Measurements from ENCODE around the gene ELMOD2. TPM values are rescaled to one million over a fixed set of nuclear protein-coding genes. Genes with fewer than 3 reads are reported as not detected.
A peak's percentile ranks its signal among the peaks of the same experiment; 100 is the strongest.

Gene ELMOD2
- polyA plus RNA-seq, 3 donors, result 41.0 to 47.3 (median 43.9) TPM

- peak in 3 of 11 donors; percentile 28 to 35 (median 29) for DNase-seq (ENCODE audit: extremely low read depth in 1 of 11, low read depth in 9 of 11, low spot score in 4 of 11)
Measured at GRCh38 chr4:140568507-140569306, 44.7 kb downstream of the ELMOD2 start, which contains the start of gene UCP1. Gene UCP1 (minus strand): TSS chr4:140568961. CDS start chr4:140568729, 232 bp downstream.

DNA sequence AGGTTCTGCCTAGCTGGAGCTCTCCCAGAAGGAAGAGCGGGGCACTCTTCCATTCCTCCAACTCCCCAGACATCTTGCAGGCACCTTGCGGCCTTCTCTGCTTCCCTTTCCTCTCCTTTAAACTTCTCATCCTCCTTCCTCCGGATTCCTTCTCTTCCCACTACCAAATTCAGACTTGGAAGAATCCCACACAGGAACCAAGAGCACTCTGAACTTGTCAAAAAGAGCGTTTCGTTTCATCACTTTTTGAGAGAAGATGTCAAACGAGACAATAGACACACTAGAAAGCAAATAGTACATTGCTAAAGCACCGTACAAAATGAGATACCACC is 45.3 kb downstream of the ELMOD2 start:
- no peak for DNase-seq (ENCODE audit: extremely low read depth in 1 of 11, low read depth in 9 of 11, low spot score in 4 of 11)

DNA sequence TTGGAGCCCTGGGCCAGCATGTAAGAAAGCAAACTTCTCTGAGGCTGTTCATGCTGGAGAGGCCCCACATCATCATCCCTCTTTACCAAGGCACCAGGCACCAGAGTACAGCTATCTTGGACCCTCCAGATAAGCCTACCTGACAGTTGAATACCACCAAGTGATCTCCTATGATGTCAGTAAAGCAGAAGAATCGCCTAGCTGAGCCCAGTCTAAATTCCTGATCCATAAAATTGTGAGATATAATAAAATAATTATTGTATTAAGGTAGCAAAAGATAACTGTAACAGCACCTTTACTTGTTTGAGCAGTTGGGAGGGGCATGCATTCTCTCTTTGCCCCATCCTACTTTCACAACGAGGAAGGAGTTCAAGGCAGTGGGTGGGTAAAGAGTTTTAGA is 47.7 kb downstream of the ELMOD2 start:
- DNase-seq (ENCODE audit: extremely low read depth in 1 of 11, low read depth in 9 of 11, low spot score in 4 of 11), result no peak

- DNase-seq (ENCODE audit: extremely low read depth in 1 of 11, low read depth in 9 of 11, low spot score in 4 of 11), result no peak
Measured at GRCh38 chr4:140575489-140575888, 51.5 kb downstream of the ELMOD2 start.

DNA sequence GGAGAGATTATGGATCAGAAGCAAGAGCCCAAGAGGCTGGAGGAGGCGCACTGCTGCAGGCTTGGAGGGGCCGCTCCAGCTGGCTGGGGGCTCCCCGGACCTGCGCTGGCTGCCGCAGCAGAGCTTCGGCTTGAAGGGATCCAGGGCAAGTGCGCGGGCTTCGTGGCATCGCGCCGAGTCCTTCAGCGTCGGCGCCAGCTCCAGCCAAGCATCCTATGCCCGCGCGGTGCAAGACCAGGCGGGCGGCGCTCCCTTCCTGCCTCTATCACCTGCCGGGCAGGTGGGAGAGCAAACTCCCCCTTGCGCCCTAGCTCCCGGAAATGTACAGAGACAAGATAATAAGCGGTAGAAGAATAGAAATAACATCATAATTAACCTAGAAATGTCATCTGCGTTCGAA is 55.3 kb downstream of the ELMOD2 start:
- peak in 1 of 11 donors; percentile 5 for DNase-seq (ENCODE audit: extremely low read depth in 1 of 11, low read depth in 9 of 11, low spot score in 4 of 11)

DNA sequence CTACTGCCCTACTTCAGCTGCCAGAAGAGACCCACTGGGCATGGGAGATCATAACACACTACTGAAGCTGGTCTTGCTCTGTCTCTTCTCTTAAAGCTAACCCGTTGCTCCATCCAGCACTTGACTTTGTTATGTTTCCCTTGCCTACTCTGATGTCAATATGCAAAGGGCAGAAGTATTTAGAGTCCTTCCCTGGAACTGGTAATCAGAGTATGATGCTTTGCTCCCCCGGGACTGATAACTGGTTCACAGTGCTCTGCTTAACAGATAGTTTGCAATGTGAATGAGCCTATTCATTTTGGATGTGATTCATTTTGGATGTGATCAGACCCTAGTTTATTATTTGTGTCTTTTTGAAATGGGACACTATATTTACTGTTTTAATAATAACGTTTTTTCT is 57.1 kb downstream of the ELMOD2 start:
- DNase-seq (ENCODE audit: extremely low read depth in 1 of 11, low read depth in 9 of 11, low spot score in 4 of 11), result no peak

DNA sequence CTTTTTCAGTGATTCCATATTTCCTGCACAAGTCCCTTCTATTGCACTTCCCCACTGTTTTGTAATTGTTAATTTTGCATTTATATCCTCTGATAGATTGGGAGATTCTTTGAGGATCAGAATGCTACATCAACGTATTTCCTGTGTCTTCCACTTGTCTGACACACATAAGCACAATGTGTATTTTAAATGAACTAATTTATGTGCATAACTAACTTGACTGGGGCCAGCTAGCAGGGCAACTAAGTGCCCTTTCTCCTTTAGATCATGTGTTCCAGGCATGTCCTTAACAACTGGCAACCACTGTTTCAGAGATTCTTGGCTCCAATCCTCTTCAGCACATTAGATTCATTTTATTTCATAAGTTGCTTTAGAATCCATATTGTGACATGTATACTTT is 60.5 kb downstream of the ELMOD2 start:
- no peak for DNase-seq (ENCODE audit: extremely low read depth in 1 of 11, low read depth in 9 of 11, low spot score in 4 of 11)

- DNase-seq (ENCODE audit: extremely low read depth in 1 of 11, low read depth in 9 of 11, low spot score in 4 of 11), result no peak
Measured at GRCh38 chr4:140595065-140595464, 71.1 kb downstream of the ELMOD2 start.

GRCh38 chr4:140600408-140600807 is 76.4 kb downstream of the ELMOD2 start:
- DNase-seq (ENCODE audit: extremely low read depth in 1 of 11, low read depth in 9 of 11, low spot score in 4 of 11), result no peak

GRCh38 chr4:140602714-140603113 is 78.7 kb downstream of the ELMOD2 start:
- DNase-seq (ENCODE audit: extremely low read depth in 1 of 11, low read depth in 9 of 11, low spot score in 4 of 11), result no peak

DNA sequence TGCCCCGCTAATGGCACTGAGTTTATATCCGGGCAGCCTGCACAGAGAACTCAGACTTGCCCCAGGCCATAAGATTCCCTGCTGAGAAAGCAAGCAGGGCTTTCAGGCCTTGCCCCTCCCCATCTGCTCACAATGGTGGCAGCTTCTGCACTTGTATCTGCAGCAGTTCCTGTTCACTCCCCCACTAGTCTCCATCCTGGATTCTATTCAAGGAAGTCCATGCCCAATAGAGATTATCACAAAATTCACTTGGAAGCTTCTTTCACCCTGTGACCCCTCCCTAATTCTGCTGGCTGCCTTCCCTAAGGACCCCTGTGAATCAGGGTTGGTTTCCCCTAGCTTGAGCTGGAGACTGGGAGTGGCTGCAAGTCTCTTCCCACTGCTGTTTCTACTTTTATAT is 79.3 kb downstream of the ELMOD2 start:
- no peak for DNase-seq (ENCODE audit: extremely low read depth in 1 of 11, low read depth in 9 of 11, low spot score in 4 of 11)

Other genes with a start within 250 kb of the ELMOD2 start
- gene SCOC, start 150.5 kb upstream of the ELMOD2 start, polyA plus RNA-seq (ENCODE audit: insufficient read length in 3 of 3), result 100 to 1,000 TPM; 127 to 157 (median 139) TPM
- 1 to 10 TPM; 3.5 to 5.4 (median 3.6) TPM for gene CLGN, start 96.5 kb upstream of the ELMOD2 start, polyA plus RNA-seq (ENCODE audit: insufficient read length in 3 of 3)
- gene MGAT4D, start 25.9 kb upstream of the ELMOD2 start, polyA plus RNA-seq (ENCODE audit: insufficient read length in 3 of 3), result not detected
- under 1 TPM in 2 of 3 donors, not detected in 1; 0.12 to 0.14 TPM for gene UCP1, start 44.8 kb downstream of the ELMOD2 start, polyA plus RNA-seq (ENCODE audit: insufficient read length in 3 of 3)
- 10 to 100 TPM; 55.7 to 68.9 (median 56.9) TPM for gene TBC1D9, start 232.2 kb downstream of the ELMOD2 start, polyA plus RNA-seq (ENCODE audit: insufficient read length in 3 of 3)

Data from renal cortex interstitium (tissue), 11 donors.